NCI-H524 treated with DMSO at 0.1 percent for 48 hours (cell line): ENCODE measurements around the gene ZHX3.
"Not testable (repeated sequence)": the region's sequence is repeated elsewhere in the genome, so short reads cannot be mapped to it uniquely, and the experiment has no call there.

Experiments
- DNase-seq: peaks from one replicate; lab custom pipeline; 2025; lab: John Stamatoyannopoulos, UW

ZHX3 gene

DNA sequence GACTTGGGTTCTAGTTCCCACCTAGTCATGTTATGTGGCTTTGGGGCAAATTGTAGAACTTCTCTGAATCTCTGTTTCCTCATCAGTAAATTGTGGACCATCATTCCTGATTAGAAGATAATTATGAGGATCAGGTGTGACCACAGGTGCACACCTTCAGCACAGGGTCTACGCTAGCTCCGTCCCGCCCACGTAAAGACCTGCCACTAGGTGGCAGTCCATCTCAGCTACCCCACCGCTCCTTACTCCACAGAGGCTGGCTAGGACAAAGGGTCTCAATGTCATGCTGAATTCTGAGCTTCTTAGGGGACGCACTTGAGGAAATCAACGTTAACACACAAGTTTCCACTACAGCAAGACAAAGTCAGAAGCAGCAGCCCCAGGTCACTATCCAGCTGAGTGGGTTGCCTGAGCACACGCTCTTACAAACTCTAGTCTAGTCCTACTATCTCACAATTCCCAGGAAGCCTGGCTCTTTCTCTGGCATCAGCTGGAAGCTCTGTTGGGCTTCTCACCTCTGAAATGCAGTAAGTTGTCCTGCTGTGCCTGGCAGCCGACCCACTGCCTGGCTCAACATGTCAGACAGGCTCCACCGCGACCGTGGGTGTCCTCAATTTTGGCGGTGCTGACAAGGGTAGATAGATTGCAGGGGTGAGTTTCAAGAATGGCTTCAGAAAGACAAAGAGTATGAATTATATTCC lies 182.2 kb downstream of the ZHX3 start:
- no peak for DNase-seq

GRCh38 chr20:41134362-41135186 lies 183.0 kb downstream of the ZHX3 start:
- no peak for DNase-seq

DNA sequence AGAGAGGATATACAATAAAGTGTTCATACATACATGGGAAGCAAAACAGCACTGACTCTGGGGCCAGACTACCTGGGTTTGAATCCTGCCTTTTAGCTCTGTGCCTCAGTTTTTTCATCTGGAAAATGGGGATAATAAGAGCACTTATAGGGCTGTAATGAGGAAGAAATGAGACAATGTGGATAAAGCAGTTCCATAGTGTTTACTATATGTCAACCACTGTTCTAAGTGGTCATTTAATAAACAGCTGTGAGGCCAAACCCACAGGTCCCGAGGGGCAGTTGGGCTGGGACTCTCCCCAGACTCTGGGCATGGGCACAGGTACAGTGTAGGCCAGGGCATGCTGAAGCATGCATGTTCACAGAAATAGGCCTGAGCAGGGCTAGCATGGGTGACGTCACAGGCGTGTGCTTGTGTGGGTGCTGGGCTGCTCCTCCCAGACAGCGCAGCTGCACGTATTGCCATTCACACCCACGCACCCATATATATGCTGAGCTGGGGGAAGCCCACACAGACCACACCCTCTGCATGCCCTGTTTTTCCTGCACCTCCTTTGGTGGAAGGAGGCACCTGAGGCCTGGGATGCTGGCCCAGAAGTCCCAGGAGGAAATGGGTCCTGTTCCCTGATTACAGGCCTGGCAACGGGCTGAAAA lies 183.7 kb downstream of the ZHX3 start:
- DNase-seq: no peak

DNA sequence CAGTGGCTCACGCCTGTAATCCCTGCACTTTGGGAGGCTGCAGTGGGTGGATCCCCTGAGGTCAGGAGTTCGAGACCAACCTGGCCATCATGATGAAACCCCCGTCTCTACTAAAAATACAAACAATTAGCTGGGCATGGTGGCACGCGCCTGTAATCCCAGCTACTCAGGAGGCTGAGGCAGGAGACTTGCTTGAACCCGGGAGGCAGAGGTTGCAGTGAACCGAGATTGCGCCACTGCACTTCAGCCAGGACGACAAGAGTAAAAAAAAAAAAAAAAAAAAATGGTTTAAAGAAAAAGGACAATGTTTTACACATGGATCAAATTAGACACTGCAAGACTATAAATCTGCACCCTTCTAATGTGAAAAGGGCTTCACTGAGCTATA lies 185.1 kb downstream of the ZHX3 start:
- not testable (repeated sequence) for DNase-seq

DNA sequence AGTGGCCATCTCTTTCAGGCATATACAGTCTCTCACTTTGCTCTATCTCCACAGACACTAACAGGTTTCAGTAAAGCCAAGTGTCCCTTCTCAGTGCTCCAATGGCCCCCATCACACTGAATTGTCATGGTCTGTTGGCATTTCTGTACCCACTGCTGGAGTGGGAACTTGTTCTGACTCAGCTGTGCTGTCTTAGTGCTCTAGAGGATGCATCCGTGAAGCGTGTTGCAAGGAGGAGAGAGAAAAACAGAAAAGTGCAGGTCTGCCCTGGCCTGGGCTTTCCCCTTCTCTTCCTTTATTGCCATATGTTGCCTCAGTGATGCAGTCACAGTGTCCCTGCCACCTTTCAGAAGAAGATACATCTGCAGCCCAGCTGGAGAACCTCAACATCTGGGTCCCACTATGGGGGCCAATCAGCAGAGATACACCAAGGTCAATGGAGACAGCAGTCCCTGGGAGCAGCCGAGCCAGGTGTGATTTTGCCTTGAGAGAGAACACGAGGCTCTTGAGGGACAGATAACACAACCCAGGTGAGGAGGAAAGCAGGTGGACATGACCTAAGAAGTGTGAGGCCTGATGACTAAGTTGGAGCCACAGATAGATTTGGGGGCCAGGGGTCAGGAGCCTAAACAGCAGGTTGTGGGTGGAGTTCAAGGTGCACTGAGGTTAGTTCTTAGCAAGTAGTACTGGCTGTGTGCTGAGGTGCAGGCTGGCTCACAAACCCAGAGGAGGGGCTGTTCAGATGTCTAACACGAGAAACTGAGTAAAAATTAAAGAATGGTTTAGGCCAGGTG lies 185.7 kb downstream of the ZHX3 start:
- no peak for DNase-seq
